ENCODE measurements around the gene SP2.

Gene SP2

DNA sequence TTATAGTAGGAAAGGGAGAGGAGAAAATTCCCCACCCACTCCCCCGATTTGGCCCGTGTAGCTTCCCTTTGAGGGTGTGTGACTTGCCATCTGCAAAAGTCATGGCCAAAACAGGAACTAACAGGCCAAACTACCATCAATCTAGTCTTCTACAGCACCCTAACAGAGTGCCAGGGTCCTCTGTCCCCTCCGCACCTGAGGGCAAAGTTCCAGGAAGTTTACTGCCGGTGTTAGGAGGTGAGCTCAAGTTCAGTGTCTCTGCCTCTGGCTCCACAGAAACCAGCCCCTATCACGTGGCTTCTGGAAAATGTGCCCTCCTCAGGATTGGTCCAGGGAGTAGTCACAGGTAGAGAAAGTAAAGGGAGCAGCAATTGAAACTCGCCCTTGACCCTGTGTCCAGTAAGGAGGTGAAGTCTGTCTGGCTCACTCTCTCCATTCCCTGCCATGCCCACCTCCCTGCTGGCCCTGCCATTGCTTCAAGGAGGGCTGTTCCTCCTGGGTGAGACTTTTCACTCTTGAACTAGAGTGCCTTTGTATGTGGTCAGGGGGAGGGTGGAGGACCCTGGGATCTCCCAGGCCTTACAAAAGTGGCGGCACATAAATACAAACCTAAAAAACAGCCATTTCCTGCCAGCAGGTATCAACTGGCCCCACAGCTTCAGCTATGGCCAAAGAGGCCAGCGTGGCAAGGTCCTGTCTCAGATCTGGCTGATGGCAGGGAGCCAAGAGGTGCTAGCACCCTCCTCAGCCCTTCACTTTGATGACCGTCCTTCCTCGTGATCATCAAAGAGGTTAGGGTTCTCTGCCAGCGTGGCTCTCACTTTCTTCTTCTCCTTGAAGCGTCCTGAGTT lies 56.4 kb downstream of the SP2 start:
- no peak for DNase-seq

DNA sequence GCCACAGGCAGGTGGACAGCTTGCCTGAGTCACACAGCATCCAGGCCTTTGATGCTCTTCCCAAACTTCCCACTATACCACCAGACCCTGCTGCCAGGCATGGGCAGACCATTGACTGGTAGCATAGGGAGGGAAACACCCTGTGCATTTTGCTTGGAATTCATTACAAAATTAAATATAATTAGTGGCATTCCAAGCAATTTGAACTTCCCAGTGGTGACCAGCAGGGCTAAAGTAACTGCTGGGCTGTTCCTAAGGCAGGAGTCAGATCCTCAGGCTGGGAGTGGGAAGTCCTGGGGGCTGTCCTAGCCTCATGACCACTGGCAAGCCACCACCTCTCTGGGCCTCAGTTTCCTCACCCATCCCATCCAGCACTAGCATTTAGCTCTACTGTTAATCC lies 57.9 kb downstream of the SP2 start:
- DNase-seq: no peak

DNA sequence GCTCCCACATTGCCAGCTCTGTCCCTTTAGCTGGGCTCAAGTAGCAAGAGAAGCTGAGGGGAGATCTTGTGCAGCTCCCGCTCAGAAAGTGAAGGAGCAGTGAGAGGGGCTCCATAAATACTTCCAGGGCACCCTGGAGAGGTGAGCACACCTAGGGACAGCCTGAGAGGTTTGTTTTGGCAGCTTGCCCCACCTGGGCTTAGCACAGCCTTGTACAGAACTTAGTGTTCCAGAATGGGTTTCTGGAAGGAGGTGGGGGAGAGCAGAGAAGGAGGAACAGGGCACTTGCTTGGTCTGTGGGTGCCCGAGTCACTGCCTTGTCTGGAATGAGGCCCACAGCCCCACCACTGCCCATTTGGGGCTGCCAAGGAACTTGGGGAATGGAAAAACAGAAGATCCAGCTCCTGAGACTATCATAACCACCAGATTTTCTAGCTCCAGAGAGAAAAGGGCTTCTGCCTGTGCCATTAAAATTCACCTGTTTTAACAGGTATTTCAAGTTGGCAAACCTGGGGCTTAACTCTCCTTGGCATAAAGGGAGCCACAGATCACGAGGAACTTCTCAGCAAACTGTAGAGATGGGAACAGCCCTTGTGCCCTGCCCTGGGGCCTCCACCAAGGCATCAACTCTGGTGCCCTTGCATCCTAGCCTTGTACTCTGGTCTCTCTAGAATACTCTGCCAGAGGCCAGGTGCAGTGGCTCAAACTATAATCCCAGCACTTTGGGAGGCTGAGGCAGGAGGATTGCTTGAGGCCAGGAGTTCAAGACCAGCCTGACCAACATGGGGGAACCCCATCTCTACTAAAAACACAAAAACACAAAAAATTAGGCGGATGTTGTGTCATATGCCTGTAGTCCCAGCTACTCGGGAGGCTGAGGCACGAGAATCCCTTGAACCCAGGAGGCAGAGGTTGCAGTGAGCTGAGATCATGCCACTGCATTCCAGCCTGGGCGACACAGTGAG lies 59.7 kb downstream of the SP2 start:
- DNase-seq: no peak

DNA sequence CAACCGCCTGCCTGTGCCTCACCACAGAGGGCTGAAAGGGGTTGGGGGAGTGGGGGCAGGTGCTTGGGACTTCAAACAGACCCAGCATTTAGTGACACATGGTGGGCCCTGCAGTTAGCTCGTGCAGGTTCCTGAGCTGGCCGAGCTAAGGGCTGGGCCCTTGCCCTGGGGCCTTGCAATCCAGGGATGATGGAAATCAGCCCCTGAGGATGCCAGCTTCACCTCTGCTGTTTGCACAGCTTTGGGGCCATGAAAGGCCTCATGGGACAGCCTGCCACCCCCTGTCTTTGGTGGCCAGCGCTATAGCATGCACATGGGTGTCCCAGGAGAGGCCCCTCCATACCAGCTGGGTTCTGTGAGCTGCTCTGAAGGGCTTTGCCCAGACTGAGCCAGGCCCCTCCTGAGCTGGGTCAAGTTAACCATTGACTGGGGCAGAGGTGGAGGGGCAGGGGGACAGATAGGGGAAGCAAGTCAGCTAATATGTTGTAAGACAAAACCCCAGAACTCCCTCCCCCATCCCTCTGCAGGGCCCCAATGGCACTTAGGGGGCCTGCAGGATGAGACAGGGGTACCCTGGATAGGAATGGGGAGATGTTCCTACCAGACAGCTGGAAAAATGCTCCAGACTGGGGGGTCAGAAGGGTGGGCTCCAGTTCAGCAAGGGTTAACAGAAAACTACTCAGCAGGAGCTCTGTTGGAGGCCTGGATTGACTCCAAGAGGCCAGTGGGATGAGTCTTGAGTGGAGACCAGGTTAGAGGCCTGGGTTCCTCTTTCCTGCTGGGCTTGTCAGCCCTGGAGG lies 61.0 kb downstream of the SP2 start:
- DNase-seq: no peak

DNA sequence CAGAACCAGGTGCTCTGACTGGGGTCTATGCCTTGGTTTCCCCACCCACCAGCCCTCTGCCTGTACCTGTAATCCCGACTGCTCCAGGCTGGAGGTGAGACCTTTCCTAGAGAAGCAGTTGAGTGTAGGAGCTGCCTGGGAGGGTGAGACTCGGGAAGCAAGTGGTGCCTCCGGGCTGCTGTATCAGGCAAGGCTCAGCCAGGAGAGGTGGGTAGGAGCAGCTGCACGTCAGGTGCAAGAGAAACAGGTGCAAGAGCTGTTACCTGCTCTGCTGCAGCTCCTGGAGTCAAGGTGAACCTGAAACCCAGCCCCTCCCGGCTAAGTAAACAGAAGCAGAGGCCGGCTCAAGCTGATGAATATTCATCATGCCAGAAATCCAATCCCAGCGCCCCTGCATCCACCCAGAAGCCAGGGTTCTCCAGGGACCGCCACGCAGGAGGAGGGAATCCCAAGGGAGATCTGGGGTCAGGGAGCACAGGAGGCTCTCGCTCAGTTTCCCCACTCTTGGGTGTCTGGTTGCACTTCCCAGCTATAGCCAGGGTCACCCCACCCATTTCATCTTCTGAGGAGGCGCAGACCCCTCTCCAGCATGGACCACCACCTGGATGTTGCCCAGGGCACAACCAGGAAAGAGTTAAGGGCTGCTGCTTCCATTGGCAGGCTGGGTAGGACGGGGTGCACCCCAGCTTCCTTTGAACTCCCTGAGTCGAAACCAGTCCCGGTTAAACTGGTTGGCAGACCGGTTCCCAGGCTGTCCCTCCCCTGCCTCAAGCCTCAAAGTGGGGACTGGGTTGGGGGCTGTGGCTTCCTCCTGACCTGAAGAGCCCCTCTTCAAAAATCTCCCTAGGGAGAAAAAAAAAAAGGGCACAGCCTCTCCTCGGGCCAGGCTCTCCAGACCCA lies 61.8 kb downstream of the SP2 start, which contains the start of gene PRR15L:
PRR15L (minus strand) TSS at position 293 of the 900 bp plus-strand sequence. CDS start 4,649 bp downstream, outside the sequence.
- DNase-seq: no peak

DNA sequence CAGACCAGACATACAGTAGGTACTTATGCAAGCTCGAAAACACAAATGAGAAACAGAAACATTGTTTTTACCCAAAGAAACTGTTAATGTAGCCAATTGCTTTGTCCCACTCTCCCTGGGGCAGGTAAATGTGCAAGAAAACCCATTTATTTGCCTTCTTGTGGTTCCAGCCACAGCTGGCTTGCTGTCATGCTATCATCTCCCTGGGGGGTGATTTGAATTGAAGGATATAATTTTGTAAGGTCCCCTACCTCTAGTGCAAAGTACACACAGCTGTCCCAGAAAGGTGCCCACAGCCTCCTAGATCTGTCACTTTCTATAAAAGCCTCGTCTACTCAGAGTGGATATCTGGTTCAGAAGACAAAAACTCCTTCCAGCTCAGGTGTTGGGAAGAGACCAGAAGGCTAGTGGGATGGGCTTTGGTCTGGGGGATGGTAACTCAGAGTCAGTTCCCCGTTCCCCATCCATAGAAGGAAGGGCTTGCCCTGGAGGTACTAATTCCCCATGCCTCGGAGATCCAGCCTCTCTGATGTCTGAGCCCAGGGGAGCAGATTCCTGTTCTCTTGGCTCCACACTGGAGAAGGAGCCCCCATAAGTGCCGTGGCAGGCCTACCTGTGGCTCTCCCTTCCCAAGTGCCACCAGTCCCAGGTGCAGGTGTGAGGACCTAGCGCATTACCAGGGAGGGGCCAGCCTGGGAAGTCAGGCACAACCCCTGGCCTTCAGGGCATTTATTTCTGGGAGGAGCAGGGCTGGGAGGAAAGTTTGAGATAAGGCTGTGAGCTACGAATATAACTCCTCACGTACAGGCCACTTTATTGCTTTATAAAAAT lies 64.0 kb downstream of the SP2 start:
- no peak for DNase-seq

DNA sequence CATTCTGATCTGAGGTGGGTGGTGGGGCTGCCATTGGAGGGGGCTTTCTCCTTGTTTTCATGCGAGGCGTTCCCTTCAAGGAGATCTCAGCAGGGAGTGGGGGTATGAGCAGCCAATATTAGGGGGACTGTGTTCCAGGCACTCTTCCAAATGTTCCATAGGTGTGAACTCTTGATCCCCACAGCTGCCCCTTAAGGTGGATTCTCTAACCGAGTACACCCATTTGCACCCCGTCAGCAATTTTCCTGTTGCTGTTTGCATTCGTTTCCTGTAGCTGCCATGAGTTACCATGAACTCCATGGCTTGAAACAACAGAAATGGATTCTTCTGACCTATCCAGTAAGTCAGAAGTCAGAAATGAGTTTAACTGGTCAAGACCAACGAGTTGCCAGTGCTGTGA lies 65.4 kb downstream of the SP2 start:
- no peak for DNase-seq

DNA sequence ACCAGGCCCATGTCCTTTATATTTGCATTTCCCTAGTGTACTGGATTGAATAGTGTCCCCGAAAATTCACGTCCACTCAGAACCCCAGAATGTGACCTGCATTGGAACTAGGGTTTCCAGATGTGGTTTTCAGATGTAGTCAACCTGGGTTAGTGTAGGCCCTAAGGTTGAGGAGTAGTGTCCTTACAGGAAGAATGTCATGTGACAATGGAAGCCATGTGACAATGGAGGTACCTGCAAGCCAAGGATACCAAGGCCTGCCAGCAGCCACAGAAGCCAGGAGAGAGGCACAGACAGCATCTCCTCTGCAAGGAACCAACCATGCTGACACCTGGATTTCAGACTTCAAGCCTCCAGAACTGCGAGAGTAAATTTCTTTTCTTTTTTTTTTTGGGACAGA lies 66.9 kb downstream of the SP2 start:
- DNase-seq: no peak

DNA sequence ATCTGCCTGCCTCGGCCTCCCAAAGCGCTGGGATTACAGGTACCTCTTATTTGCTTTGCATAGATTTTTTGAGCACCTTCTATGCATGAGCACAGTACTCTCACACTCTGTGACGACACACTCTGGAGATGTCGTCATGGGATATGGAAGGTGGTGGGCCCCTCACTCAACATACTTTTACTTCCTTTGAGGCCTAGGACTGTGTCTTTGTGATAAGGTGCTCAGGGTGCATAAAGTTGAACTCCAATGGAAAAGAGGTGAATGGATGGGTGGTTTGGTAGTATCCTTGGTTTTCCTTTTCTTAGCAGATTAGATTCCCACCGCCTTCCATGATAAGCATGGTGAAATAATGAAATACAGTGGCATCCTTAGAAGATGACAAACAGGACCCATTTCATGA lies 68.8 kb downstream of the SP2 start:
- DNase-seq: no peak

DNA sequence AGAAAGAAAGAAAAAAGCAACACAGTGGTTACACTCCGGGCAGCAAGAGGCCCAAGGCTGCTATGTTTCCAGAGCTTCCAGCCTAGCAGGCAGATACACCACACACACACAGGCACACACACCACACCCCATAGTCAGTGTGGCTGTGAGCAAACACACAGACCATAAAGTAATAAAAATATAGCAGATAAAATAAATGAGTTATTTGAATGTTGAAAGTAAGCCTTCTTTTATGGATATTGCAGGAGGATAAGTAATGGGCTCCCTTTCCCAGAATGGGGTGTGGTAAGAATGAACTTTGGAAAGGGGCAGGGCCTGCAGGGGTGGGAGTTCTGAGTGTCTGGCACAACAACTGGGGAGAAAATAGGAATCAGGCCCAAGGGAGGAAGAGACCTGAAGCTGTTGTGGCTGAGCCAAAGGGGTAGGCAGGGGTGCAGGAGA lies 70.1 kb downstream of the SP2 start:
- DNase-seq: no peak

DNA sequence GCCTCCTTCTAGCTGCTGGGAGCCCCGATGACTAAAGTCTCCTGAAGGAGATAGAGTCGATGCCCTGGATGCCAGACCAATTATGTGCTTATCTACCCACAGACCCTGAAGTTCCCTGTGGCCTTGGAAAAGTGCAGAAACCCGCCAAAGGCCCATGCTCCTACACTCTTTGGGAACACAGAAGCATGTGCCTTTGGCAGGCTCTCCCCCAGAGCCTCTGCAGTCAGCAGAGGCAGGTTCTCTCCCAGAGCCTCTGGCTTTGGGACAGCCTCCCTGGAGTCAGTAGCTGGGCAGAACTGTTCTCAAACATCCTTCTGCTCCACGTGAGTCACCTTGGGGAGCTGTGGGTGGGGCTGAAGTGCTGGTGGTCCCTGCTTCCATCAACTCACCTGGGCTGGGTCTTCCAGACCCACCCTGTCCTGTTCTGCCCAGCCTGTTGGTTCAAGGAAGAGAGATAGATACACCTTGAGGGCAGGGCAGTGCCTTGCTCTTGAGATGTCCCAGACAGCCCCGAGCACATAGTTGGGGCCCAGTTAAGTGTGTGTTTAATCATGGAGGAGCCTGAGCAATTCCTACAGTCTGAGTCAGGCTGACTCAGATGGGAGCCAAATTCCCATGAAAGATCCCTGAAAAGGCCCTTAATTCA lies 71.7 kb downstream of the SP2 start:
- DNase-seq: no peak

DNA sequence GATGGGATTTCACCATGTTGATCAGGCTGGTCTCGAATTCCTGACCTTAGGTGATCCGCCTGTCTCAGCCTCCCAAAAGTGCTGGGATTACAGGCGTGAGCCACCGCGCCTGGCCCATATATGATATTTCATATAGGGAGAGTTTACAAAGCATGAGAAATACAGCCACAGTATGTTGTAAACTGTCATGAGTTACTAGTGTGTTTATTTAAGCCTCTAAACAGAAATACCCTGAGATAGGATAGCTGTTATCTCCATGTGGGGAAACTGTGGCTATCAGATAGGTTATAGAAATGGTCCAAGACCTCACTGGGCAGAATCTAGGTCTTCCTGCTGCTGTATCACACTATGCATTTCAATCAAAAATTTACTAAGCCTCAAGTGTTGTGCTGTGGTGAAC lies 72.8 kb downstream of the SP2 start:
- no peak for DNase-seq

DNA sequence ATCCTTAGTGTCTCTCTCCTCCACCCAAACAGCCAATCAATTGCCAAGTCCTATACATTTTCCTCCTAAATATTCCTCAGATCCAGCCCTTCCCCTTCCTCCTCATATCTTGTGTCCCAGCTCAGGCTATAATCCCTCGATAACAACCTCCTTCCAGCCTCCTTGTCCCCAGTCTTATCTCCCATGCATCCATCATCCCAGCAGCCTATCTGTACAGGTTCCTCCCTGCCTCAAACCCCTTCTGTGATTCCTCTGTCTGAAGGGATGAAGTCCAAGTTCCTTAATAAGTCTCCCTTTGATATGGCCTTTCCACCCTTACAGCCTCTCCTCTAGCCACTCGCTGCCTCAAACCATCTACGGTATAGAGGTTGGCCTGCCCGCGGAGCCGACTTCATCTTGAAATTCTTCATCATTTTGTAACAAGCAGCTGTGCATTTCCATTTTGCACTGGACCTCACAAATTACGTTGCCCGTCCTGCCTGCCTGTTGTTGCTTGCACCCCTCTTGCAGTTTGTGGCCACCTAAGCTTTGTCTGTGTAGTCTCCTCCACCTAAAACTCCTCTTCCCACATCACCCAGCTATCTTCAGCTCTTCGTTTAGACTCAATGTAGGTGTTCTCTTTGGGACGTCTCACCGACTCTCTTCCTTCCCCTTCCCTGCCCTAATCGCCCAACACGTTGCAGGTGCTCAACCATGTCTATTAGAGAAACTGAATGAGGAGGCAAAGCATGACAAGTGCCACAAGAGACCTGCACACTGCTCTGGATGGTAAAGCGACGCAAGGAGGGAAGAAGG lies 74.1 kb downstream of the SP2 start:
- no peak for DNase-seq

DNA sequence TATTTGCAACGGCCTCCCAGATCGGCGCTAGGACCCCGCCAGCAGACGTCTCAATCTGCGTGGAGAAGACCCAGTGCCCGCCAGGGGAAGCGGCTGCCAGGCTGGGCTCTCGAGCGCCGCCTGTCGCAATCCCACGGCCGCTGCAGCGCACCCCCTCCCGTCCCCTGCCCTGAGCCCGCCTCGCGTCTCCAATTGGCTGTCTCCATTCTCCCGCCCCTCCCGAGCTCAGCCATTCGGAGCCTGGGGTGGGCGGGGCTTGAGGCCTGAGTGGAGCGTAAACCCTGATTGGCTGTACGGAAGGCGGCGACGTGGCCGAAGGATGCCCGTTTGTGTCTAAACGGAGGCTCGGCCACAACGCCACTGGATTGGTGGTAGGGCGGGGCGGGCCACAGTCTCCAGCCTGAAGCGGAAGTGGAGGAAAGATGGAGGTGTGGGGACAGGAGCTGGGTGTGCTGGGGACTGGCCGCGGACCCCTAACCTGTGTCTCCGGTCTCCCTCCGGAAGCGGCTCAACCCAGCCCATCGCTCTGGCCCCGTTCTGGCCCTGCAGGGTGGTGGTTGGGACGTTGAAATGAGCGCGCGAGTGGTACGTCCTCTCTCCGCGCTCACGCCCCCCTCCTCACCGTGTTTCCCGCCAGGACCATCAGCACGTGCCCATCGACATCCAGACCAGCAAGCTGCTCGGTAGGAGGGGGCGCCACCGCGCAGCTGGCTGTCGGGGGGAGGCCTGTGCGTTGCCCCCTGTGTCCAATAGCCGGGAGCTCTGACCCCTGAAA lies 74.9 kb downstream of the SP2 start, which contains the start of gene CDK5RAP3:
CDK5RAP3 (plus strand) TSS at position 389 of the 775 bp plus-strand sequence; CDS start at position 423, 34 bp downstream.
- DNase-seq: peak; percentile 99

DNA sequence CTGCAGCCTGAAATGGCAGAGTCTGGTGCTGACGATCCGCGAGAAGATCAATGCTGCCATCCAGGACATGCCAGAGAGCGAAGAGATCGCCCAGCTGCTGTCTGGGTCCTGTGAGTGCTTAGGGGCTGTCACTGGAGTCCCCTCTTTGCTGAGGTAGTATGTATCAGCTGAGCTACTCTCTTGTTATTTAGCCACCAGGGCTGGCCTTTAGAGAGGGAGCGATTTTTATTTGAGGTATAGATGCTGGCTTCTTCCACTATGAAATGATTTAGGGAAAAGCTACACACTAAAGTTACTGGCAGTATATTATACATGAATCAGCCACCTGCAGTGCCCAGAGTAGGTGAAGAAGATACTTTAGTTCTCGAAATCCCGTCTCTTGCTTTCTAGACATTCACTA lies 77.5 kb downstream of the SP2 start:
- DNase-seq: no peak

DNA sequence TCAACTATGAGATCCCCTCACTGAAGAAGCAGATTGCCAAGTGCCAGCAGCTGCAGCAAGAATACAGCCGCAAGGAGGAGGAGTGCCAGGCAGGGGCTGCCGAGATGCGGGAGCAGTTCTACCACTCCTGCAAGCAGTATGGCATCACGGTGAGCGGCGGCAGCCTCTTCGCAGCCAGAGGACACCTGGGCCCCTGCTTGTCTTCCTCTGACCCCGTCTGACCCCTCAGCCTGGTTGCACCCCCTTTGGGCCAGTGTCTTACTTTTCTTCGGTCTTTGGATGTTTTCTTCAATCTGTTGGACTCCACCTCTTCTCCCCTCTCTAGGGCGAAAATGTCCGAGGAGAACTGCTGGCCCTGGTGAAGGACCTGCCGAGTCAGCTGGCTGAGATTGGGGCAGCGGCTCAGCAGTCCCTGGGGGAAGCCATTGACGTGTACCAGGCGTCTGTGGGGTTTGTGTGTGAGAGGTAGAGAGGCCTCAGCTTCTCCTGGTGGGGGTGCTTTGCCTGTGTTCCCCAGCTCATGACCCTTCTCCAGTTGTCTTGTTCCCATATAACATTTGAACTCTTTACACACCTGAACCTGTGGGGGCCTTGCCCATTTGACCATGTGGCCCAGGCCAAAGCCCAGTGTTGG lies 79.3 kb downstream of the SP2 start:
- no peak for DNase-seq

DNA sequence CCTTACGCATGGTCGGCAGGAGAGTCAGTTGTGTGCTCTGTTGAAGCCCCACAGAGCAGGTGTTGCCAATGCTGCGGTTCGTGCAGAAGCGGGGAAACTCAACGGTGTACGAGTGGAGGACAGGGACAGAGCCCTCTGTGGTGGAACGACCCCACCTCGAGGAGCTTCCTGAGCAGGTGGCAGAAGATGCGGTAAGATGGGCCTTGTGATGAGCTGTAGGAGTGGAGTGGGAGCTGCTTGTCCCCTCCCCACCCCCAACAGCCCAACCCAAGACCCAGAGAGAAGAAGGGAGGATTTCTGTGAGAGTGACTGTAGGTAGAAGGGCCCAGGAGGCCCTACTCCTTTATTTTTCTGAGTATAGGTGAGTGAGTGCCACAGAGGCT lies 79.8 kb downstream of the SP2 start:
- DNase-seq: no peak

DNA sequence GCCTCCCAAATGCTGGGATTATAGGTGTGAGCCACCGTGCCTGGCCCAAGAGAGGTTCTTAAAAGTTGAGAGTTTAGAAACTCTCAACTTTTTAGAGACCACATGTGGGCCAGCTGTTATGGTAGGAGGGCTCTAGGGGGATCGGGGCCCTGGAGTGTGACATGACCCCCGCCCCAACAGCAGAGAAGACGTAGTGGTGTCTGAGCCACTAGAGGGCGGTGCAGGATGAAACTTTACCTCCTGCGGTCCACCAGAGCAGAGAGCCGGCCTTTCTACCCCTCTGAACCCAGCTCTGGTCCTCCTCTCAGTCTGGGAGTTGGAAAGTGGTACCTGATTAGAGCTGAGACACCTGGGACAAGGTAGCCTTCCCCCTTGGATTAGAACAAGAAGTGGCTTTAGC lies 82.3 kb downstream of the SP2 start:
- peak; percentile 49 for DNase-seq

Measured in activated naive CD4-positive, alpha-beta T cell treated with anti-CD3 and anti-CD28 coated beads, Interleukin-2, amount 50 U/mL, for 16 hours (primary cell).